Neuronal stem cell (in vitro differentiated cells): Measurements from ENCODE around the gene SMAD9.

Source experiments
- DNase-seq: peaks from one replicate; pipeline ENCODE4 v3.0.0-alpha.2; 2013; ENCODE audit warnings: low spot score
- H2AFZ ChIP-seq: one replicate; pipeline ENCODE4 v1.6.1; 2013; ENCODE audit warnings: mild to moderate bottlenecking, low read length, inconsistent platforms
- H2AK5ac ChIP-seq: 2 replicates; pipeline ENCODE4 v1.6.1; 2013; ENCODE audit warnings: low read depth, mild to moderate bottlenecking, inconsistent platforms, low read length, moderate library complexity, mixed read lengths
- H2BK120ac ChIP-seq: 2 replicates; pipeline ENCODE4 v1.6.1; 2013; ENCODE audit warnings: low read depth, mild to moderate bottlenecking, inconsistent platforms, low read length, moderate library complexity, mixed read lengths
- H2BK12ac ChIP-seq: one replicate; pipeline ENCODE4 v1.6.1; 2013; ENCODE audit warnings: low read length, inconsistent platforms
- H2BK15ac ChIP-seq: 2 replicates; pipeline ENCODE4 v1.6.1; 2013; ENCODE audit warnings: mild to moderate bottlenecking, low read length, inconsistent platforms, mixed read lengths
- H2BK5ac ChIP-seq: one replicate; pipeline ENCODE4 v1.6.1; 2013; ENCODE audit warnings: inconsistent platforms, mild to moderate bottlenecking, low read length, moderate library complexity
- H3K14ac ChIP-seq: one replicate; pipeline ENCODE4 v1.6.1; 2013; ENCODE audit warnings: low read length, inconsistent platforms
- H3K18ac ChIP-seq: 2 replicates; pipeline ENCODE4 v1.6.1; 2013; ENCODE audit warnings: low read length, inconsistent platforms
- H3K23ac ChIP-seq: 2 replicates; pipeline ENCODE4 v1.6.1; 2013; ENCODE audit warnings: low read depth, mild to moderate bottlenecking, mixed read lengths, low read length, inconsistent platforms; ENCODE audit not compliant: poor library complexity
- H3K27ac ChIP-seq: replicated peaks from 3 replicates; pipeline ENCODE4 v1.5.1; 2013; ENCODE audit warnings: low read length, inconsistent platforms
- H3K27me3 ChIP-seq, 3 experiments: 2 replicates each; pipeline ENCODE4 v1.6.1; 2013; ENCODE audit warnings: low read length in 3 of 3, mild to moderate bottlenecking in 2 of 3, inconsistent platforms in 1 of 3, low read depth in 1 of 3, mixed read lengths in 1 of 3, moderate library complexity in 1 of 3; ENCODE audit not compliant: control insufficient read depth in 3 of 3, insufficient read depth in 3 of 3
- H3K36me3 ChIP-seq, 2 donors: replicated peaks in 1 of 2; 2 replicates each; pipeline ENCODE4 v1.6.1; 2013; ENCODE audit warnings: low read length in 2 of 2; ENCODE audit not compliant: control insufficient read depth in 2 of 2, insufficient read depth in 2 of 2
- H3K4ac ChIP-seq: 2 replicates; pipeline ENCODE4 v1.6.1; 2013; ENCODE audit warnings: inconsistent platforms, mild to moderate bottlenecking, low read length, moderate library complexity
- H3K4me1 ChIP-seq, 2 donors: 1 replicate in 1 of 2; 2 replicates in 1 of 2; pipeline ENCODE4 v1.6.1; 2013; ENCODE audit warnings: low read length in 2 of 2, low read depth in 1 of 2; ENCODE audit not compliant: control insufficient read depth in 2 of 2, insufficient read depth in 1 of 2
- H3K4me2 ChIP-seq: one replicate; pipeline ENCODE4 v1.6.1; 2013; ENCODE audit warnings: mild to moderate bottlenecking, low read length, inconsistent platforms; ENCODE audit not compliant: insufficient read depth, poor library complexity, severe bottlenecking
- H3K4me3 ChIP-seq, 2 donors: 2 replicates each; pipeline ENCODE4 v1.5.1; 2013; ENCODE audit warnings: low read length in 2 of 2, mild to moderate bottlenecking in 2 of 2, inconsistent platforms in 1 of 2, moderate library complexity in 1 of 2
- H3K79me1 ChIP-seq: one replicate; pipeline ENCODE4 v1.6.1; 2013; ENCODE audit warnings: low read depth, mild to moderate bottlenecking, inconsistent platforms, low read length, moderate library complexity
- H3K9ac ChIP-seq: one replicate; pipeline ENCODE4 v1.6.1; 2013; ENCODE audit warnings: mild to moderate bottlenecking, low read depth, low read length, inconsistent platforms; ENCODE audit not compliant: poor library complexity
- H3K9me3 ChIP-seq, 2 donors: replicated peaks in 1 of 2; 2 replicates each; pipeline versions ENCODE3 to v1.6.1; 2013; ENCODE audit warnings: low read length in 2 of 2, mild to moderate bottlenecking in 2 of 2, inconsistent platforms in 1 of 2, low read depth in 1 of 2, mixed read lengths in 1 of 2, moderate library complexity in 1 of 2; ENCODE audit not compliant: control insufficient read depth in 2 of 2, insufficient read depth in 1 of 2
- H4K8ac ChIP-seq: one replicate; pipeline ENCODE4 v1.6.1; 2013; ENCODE audit warnings: low read depth, mild to moderate bottlenecking, inconsistent platforms, low read length, moderate library complexity
- H4K91ac ChIP-seq: one replicate; pipeline ENCODE4 v1.6.1; 2013; ENCODE audit warnings: low read length, low read depth, mild to moderate bottlenecking, inconsistent platforms; ENCODE audit not compliant: poor library complexity
- WGBS, 2 donors: extraction: QIAGEN DNeasy Blood & Tissue Kit; methylation state at CpG; one replicate each; pipeline ENCODE4 v1.1.7; 2013; ENCODE audit warnings: missing lambda C conversion rate in 2 of 2, mixed read lengths in 1 of 2; ENCODE audit not compliant: insufficient read length in 2 of 2, insufficient replicate concordance in 1 of 2; ENCODE audit errors: extremely low coverage in 2 of 2; 5-methylcytosine and 5-hydroxymethylcytosine counted together

The SMAD9 gene

DNA sequence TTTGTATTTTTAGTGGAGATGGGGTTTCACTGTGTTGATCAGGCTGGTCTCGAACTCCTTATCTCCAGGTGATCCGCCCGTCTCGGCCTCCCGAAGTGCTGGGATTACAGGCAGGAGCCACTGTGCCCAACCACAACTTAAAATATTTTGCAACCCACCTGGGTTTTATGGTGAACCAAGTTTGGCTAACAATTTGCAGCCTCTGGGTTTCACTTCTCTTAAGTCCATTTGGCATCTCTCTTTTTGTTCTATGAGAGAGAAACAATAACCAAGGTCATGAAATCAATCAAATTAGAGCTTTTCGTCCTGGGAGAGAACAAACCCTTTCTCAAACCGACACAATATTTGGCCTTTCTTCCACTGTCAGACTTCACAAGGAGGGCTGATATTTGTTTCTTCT, 5.6 kb upstream of the SMAD9 start:
- Histone ChIP-seq H3K9ac (no peak overlapping the region), H3K27me3 (peaks cover 0 to 39% (median 0%) of the 10 kb centered on the region in 3 experiments), H2AFZ (no peak overlapping the region), H2AK5ac (no peak overlapping the region), H3K79me1 (no peaks in the 10 kb centered on the region), H3K14ac (no peak overlapping the region), H4K91ac (no peak overlapping the region), H3K4me1 (no peaks in the 10 kb centered on the region), H2BK5ac (no peak overlapping the region), H3K4me3 (no peak overlapping the region), H3K4me2 (no peak overlapping the region), H3K4ac (no peak overlapping the region), H2BK12ac (no peak overlapping the region), H2BK15ac (no peak overlapping the region), H2BK120ac (no peak overlapping the region), H3K9me3 (no peaks in the 10 kb centered on the region), H3K23ac (no peak overlapping the region), H4K8ac (no peak overlapping the region), H3K27ac (no peak overlapping the region), H3K36me3 (no peaks in the 10 kb centered on the region), H3K18ac (no peak overlapping the region)
- no CpG with 5 or more reads among the region's 7 CpGs for WGBS, 2 donors
- DNase-seq, result no peak

GRCh38 chr13:36924001-36924400, 4.0 kb upstream of the SMAD9 start:
- H3K27ac ChIP-seq, result no peak overlapping the region
- no peak overlapping the region for H3K4ac ChIP-seq
- peaks cover 0 to under 1% of the 10 kb centered on the region in 2 donors for H3K4me1 ChIP-seq
- H3K36me3 ChIP-seq, result no peaks in the 10 kb centered on the region
- H3K27me3 ChIP-seq, result peaks cover 0 to 43% (median under 1%) of the 10 kb centered on the region in 3 experiments
- H2BK15ac ChIP-seq, result no peak overlapping the region
- no peak overlapping the region for H3K23ac ChIP-seq
- H2BK120ac ChIP-seq, result no peak overlapping the region
- H4K91ac ChIP-seq, result no peak overlapping the region
- no CpG with 5 or more reads among the region's 3 CpGs for WGBS, 2 donors
- no peak overlapping the region for H2BK5ac ChIP-seq
- H3K14ac ChIP-seq, result no peak overlapping the region
- no peak overlapping the region for H3K4me2 ChIP-seq
- DNase-seq, result no peak
- H2BK12ac ChIP-seq, result no peak overlapping the region
- H4K8ac ChIP-seq, result no peak overlapping the region
- H3K9me3 ChIP-seq, result no peaks in the 10 kb centered on the region
- H3K18ac ChIP-seq, result no peak overlapping the region
- H3K9ac ChIP-seq, result no peak overlapping the region
- H2AFZ ChIP-seq, result no peak overlapping the region
- no peak overlapping the region for H3K4me3 ChIP-seq
- no peaks in the 10 kb centered on the region for H3K79me1 ChIP-seq
- no peak overlapping the region for H2AK5ac ChIP-seq

DNA sequence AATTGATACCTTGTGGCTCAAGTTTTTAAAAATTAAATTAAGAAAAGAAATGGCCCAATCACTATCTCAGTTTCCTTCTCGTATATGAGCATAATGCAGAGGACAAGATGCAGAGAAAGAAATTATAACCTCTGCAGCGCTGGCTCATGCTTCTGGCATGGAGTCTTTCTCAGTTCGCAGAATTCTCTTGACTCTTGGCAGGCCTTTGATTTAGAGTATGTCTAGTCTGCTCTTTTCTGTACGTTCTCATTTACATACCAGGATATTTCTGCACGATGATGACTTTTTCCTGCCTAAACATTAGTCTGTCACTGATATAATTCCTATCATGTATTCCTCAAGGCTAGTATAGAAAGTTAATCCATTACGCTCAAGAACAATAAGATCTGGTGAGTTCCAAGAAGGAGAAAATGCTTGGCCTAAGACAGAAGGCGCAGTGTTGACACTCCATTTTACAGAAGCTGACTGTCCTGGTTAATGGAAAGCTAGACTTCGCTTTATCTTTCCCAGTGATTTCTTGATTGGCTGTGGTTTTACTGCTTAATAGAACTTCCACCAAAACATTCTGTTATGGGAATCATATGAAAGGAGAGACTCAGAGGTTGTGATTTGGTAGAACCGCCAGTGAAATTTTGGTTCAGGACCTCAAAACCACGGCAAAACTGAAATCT, 1.7 kb upstream of the SMAD9 start:
- DNase-seq, result no peak
- Histone ChIP-seq H3K14ac (no peak overlapping the region), H2BK15ac (no peak overlapping the region), H2BK12ac (no peak overlapping the region), H2BK5ac (no peak overlapping the region), H3K18ac (no peak overlapping the region), H3K79me1 (no peaks in the 10 kb centered on the region), H3K27ac (no peak overlapping the region), H2BK120ac (no peak overlapping the region), H3K9me3 (no peaks in the 10 kb centered on the region), H3K9ac (no peak overlapping the region), H3K27me3 (peaks cover 0 to 49% (median 5%) of the 10 kb centered on the region in 3 experiments), H3K4me1 (peaks cover 2 to 19% of the 10 kb centered on the region in 2 donors), H3K4me3 (no peak overlapping the region), H3K4ac (no peak overlapping the region), H2AFZ (no peak overlapping the region), H3K36me3 (no peaks in the 10 kb centered on the region), H4K8ac (no peak overlapping the region), H3K4me2 (no peak overlapping the region), H3K23ac (no peak overlapping the region), H2AK5ac (no peak overlapping the region), H4K91ac (no peak overlapping the region)
- no CpG with 5 or more reads among the region's 10 CpGs for WGBS, 2 donors

- H2BK120ac ChIP-seq, result no peak overlapping the region
- no peak overlapping the region for H3K23ac ChIP-seq
- peak overlapping the region in 1 of 2 donors; percentile 54 for H3K4me3 ChIP-seq
- no peak overlapping the region for H2BK15ac ChIP-seq
- no peaks in the 10 kb centered on the region for H3K9me3 ChIP-seq
- H3K36me3 ChIP-seq, result no peaks in the 10 kb centered on the region
- H3K18ac ChIP-seq, result peak overlapping the region; percentile 53
- no peak overlapping the region for H2BK5ac ChIP-seq
- H3K4me1 ChIP-seq, result peaks cover 2 to 21% of the 10 kb centered on the region in 2 donors
- H2AFZ ChIP-seq, result peak overlapping the region; percentile 81
- no CpG with 5 or more reads among the region's 9 CpGs for WGBS, 2 donors
- no peak overlapping the region for H4K91ac ChIP-seq
- H3K4ac ChIP-seq, result no peak overlapping the region
- H4K8ac ChIP-seq, result no peak overlapping the region
- no peak overlapping the region for H3K27ac ChIP-seq
- no peak overlapping the region for H3K14ac ChIP-seq
- H3K79me1 ChIP-seq, result no peaks in the 10 kb centered on the region
- peak overlapping the region; percentile 82 for H3K4me2 ChIP-seq
- H3K9ac ChIP-seq, result no peak overlapping the region
- DNase-seq, result no peak
- H2AK5ac ChIP-seq, result no peak overlapping the region
- no peak overlapping the region for H2BK12ac ChIP-seq
- H3K27me3 ChIP-seq, result peaks cover 0 to 49% (median 5%) of the 10 kb centered on the region in 3 experiments
Measured at GRCh38 chr13:36920616-36921185, 663 bp upstream of the SMAD9 start.
